HG03521 (cell line): ENCODE measurements around the gene TFG.
A peak's percentile ranks its signal among the peaks of the same experiment; 100 is the strongest.
"Not testable (repeated sequence)": the region's sequence is repeated elsewhere in the genome, so short reads cannot be mapped to it uniquely, and the experiment has no call there.

Experiments used
- ATAC-seq: cut with Tn5 transposase; IDR thresholded peaks from one replicate; pipeline ENCODE4 v1.9.1; 2021; ENCODE audit warnings: mild to moderate bottlenecking, moderate library complexity; ENCODE audit not compliant: unreplicated experiment

Gene TFG

DNA sequence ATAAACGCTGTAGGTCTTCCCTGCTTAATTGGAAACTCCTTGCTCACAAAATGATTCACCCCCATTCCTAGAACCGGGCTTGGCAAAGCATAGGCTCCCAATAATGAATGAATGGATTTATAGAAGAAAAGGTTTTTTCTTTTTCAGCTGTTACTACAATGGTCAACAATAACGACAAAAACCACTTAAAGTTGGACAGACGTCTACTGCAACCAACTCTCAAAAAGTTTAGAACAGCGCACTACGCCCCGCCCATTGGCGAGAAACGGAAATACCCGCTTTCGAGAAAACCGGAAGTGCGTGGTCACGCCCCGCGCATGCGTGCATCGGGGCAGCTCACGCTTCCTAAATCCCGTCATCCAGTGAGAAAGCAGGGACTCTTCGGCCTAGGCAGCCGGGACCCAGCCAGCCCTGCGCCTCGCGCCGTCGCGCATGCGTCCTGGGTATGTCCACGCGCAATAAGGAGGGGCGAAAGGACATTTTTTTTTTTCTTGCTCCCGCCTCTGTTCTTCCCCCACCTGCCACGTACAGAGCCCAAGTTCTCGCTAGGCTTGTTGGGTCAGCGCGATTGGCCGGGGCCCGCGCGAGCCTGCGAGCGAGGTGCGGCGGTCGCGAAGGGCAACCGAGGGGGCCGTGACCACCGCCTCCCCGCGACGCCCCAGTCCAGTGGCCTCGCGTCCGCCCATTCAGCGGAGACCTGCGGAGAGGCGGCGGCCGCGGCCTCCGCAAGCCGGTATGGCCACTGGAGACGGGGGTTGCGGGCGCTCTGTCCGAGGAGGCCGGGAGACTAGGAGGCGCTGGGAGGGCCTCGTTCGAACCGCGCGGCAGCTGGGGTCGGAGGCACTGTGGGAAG, at the start of gene TFG:
Gene TFG (plus strand): TSS at position 506 of the 853 bp plus-strand sequence. CDS start 4,192 bp downstream, outside the sequence.
- peak; percentile 90 for ATAC-seq

GRCh38 chr3:100661294-100661693, 48.0 kb upstream of the TFG start:
- ATAC-seq: not testable (repeated sequence)

- no peak for ATAC-seq
Observed at GRCh38 chr3:100662113-100662823, 47.0 kb upstream of the TFG start.

- ATAC-seq: no peak
Observed at GRCh38 chr3:100665230-100665629, 44.1 kb upstream of the TFG start.

DNA sequence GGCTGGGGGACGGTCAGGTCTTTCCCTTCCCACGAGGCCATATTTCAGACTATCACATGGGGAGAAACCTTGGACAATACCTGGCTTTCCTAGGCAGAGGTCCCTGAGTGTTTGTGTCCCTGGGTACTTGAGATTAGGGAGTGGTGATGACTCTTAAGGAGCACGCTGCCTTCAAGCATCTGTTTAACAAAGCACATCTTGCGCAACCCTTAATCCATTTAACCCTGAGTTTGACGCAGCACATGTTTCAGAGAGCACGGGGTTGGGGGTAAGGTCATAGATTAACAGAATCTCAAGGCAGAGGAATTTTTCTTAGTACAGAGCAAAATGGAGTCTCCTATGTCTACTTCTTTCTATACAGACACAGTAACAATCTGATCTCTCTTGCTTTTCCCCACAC, 42.6 kb upstream of the TFG start:
- ATAC-seq: not testable (repeated sequence)

DNA sequence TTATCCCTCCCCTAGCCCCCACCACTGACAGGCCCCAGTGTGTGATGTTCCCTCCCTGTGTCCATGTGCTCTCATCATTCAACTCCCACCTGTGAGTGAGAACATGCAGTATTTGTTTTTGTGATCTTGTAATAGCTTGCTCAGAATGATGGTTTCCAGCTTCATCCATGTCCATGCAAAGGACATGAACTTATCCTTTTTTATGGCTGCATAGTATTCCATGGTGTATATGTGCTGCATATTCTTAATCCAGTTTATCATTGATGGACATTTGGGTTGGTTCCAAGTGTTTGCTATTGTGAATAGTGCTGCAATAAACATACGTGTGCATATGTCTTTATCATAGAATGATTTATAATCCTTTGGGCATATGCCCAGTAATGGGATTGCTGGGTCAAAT, 42.0 kb upstream of the TFG start:
- ATAC-seq: not testable (repeated sequence)

GRCh38 chr3:100670995-100671394, 38.3 kb upstream of the TFG start:
- ATAC-seq: not testable (repeated sequence)

DNA sequence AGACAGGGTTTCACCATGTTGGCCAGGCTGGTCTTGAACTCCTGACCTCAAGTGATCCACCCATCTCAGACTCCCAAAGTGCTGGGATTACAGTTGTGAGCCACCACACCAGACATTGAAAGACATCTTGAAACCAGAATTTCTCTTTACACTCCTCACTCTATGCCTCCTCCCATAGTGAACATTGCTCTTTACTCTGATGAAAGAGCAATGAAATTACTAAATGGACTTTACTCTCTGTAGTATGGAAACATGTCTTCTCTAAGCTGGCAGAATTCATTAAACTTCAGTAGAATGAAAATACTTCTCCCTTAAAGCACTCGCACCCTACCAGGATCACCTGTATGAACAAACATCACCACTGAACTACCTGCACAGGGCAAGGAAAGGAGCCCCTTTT, 27.8 kb upstream of the TFG start:
- no peak for ATAC-seq

- ATAC-seq: no peak
Observed at GRCh38 chr3:100682056-100682853, 27.0 kb upstream of the TFG start.

DNA sequence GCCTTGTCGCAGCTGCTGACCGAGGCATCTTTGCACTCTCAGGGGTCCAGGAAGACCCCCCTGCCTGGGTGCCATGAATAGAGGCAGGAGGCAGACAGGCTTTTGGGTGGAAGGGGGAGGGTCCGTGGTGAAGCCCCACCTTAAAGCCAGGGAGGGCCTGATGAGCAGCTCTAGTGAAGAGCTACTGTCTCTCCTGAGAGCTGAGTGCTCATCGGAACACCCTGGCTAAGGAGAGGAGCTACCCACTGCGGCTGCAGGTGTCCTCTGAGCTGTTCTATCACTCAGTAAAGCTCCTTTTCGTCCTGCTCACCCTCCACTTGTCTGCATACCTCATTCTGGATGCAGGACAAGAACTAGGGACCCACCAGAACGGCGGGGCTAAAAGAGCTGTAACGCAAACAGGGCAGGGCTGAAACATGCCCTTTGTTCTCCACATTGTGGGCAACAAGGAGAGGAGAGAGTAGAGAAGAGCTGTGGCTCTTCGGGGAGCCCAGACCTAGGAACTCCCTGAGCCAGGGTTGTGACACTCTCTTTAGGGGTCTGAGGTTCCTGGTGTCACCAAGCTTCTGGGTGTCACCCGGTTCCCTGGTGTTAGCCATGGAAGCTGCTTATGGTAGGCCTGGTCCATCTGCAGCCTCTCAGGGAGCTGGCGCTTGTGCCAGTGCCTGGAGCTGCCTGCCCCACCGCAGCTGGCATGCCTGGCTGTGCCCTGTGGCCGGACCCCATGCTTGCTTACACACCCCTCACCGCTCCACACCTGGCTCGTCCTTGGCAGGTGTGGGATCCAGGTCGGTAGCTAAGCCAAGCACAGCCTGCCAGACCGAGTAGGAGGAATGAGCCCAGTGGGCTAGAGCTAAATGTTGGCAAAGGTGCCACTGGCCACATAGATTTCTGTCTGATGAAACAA, 26.2 kb upstream of the TFG start:
- ATAC-seq: no peak

DNA sequence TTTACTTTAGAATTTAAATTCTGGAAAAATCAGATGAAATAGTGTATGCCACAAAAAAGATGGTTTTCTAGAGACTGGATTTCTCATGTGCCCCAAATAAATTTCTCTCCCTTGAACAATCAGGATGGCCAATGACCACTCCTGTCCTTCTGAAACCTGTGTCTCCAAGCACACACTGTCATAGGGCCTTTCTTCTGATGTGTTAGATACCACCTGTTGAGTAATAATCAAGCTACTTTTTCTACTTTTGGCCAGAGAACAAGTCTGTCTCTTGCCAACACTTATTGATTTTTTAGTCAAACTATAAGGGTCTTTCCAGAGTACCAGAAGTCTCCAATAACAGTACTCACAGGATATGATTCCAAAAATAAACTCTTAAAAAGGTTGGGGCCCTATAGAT, 16.1 kb upstream of the TFG start:
- no peak for ATAC-seq

DNA sequence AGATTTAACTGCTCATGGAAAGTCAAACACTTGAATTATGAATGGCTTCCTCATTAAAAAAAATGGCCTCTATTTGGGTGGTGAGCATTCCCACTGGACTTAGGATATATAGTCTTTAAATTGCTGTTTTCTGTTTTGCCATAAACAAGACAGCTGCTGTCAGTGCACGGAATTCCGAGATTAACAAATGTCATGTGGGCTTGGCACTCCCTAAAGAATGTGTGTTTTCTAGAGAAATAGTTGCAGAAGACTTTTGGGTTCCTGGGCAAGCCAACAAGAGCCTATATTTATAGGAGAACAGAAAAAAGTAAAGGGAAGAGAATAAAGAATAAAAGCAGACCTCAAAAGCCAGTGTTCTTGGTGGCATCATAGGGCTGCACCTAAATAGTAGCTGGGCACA, 13.6 kb upstream of the TFG start:
- ATAC-seq: no peak

GRCh38 chr3:100696161-100696560, 13.1 kb upstream of the TFG start:
- ATAC-seq: no peak

GRCh38 chr3:100697172-100697571, 12.1 kb upstream of the TFG start:
- ATAC-seq: no peak

GRCh38 chr3:100697723-100698285, 11.5 kb upstream of the TFG start:
- no peak for ATAC-seq

DNA sequence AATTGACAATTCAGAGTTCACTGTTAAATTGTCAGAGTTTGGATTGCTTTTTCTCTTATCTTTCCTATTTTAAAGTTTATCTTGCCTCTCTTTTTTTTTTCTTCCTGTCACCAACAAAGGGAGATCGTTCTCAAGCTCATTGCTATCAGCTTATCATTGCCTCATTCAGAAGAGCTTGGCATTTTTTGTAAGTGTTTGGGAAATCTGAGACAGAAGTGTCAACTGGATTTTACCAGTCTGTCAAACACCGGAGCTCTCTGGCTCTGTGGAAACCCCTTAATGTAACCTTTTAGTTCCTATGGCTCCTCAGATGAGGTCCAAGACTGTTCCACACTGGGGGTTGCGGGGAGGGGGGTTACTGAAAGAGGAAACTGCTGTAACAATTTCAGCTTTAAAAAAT, 10.6 kb upstream of the TFG start:
- ATAC-seq: no peak

DNA sequence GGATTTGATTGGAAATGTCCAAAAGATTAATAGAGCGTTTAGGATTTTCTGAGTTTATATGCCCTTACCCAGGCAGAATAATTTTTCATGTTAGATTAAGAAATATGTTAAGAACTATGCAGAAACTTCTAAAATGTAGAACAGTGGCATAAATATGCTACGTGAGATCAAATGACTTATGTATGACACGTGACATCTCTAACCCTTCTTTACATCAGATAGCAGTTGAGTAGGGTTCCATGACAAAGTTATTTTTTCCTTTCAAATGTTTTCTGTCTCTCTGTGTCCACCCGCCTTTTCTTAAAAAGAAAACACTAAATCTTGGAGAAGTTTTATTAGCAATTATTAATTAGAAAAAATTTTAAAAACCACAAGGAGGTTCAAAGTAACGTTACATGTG, 8.6 kb upstream of the TFG start:
- no peak for ATAC-seq

DNA sequence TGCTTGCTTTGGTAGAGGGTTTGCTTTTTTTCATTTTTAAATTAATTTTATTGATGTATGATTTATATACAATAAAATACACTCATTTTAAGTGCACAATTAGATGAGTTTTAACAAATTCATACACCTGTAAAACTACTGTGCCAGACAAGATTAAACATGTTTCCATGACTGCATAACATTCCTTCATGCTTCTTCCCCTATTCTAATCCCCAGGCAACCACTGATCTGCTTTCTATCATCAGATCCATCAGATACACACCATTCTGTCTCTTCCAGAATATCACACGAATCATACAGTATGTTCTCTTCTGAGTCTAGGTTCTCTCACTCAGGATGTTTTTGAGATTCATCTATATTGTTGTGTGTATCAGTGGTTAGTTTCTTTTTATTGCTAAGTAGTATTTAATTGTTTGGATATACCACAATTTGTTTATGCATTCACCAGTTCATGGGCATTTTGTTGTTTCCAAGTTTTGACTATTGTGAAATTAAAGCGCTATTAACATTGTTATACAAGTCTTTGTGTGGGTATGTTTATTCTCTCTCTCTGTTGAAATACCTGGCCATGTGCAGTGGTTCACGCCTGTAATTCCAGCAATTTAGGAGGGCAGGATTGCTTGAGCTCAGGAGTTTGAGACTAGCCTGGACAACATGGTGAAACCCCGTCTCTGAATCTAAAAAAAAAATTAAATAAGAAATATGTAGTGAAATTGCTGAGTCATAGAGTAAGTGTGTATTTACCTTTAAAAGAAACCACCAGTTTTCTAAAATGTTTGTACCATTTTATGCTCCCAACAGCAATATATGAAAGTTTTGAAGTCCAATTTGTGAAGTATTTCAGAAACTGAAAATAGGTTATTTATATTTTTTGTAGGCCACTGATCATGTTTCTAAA, 7.0 kb upstream of the TFG start:
- ATAC-seq: no peak

DNA sequence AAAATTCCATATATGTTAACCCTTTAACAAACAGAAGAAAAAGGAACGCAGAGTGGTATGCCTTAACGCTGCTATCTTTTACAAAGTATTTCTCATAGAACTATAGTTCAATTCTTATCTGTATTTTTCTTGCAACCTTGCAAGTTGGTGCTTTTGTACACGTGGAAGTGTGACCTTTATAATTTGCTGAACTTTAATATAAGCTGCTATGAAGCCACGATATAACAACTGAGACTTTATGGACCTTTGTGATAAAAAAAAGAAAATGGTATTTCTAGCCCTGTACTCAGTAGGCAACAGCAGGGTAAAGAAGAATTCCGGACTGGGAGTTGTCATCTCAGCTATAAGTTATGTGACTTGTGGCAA, 6.3 kb upstream of the TFG start:
- no peak for ATAC-seq
